NB4 (cell line): ENCODE measurements around the gene GPR179.

Experiments
- MAX ChIP-seq: IDR thresholded peaks from 2 replicates; pipeline ENCODE4 v1.6.1; 2011; ENCODE audit warnings: low read depth, low read length
- MYC ChIP-seq: IDR thresholded peaks from 2 replicates; pipeline ENCODE4 v1.6.1; 2011; ENCODE audit warnings: low read depth, low read length
- POLR2A ChIP-seq: IDR thresholded peaks from 2 replicates; pipeline ENCODE4 v1.6.1; 2011; ENCODE audit warnings: mild to moderate bottlenecking; ENCODE audit not compliant: insufficient read length; ENCODE audit errors: extremely low read depth
- TF ChIP-seq, protein P1 (sequence below): IDR thresholded peaks from one replicate; pipeline ENCODE4 v1.5.1; 2012; ENCODE audit warnings: low read depth, low read length

- TF ChIP-seq, protein P1, sequence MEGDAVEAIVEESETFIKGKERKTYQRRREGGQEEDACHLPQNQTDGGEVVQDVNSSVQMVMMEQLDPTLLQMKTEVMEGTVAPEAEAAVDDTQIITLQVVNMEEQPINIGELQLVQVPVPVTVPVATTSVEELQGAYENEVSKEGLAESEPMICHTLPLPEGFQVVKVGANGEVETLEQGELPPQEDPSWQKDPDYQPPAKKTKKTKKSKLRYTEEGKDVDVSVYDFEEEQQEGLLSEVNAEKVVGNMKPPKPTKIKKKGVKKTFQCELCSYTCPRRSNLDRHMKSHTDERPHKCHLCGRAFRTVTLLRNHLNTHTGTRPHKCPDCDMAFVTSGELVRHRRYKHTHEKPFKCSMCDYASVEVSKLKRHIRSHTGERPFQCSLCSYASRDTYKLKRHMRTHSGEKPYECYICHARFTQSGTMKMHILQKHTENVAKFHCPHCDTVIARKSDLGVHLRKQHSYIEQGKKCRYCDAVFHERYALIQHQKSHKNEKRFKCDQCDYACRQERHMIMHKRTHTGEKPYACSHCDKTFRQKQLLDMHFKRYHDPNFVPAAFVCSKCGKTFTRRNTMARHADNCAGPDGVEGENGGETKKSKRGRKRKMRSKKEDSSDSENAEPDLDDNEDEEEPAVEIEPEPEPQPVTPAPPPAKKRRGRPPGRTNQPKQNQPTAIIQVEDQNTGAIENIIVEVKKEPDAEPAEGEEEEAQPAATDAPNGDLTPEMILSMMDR = no peak
- no peak for TF ChIP-seq POLR2A
- TF ChIP-seq MYC = no peak
- no peak for TF ChIP-seq MAX
Measured at GRCh38 chr17:38357486-38358123, 13.8 kb upstream of the GPR179 start.
